Fibroblast of lung (primary cell): ENCODE measurements around the gene PSMD10. TPM values are rescaled to one million over a fixed set of nuclear protein-coding genes. Genes with fewer than 3 reads are reported as not detected.

Source experiments
- DNase-seq, 2 donors: peaks; one replicate each; pipeline versions ENCODE4 v3.0.0 to v3.0.0-alpha.2; 2010; ENCODE audit warnings: low read depth in 2 of 2
- H2AFZ ChIP-seq: 2 replicates; pipeline ENCODE4 v1.5.1; 2012; ENCODE audit warnings: low read length, control low read depth, inconsistent platforms
- H3K27ac ChIP-seq: 2 replicates; pipeline ENCODE4 v1.5.1; 2011; ENCODE audit warnings: low read length, control low read depth; ENCODE audit not compliant: insufficient read depth
- H3K27me3 ChIP-seq: 2 replicates; pipeline ENCODE4 v1.5.1; 2011; ENCODE audit warnings: mild to moderate bottlenecking, low read length; ENCODE audit not compliant: control insufficient read depth, insufficient read depth
- H3K36me3 ChIP-seq: 2 replicates; pipeline ENCODE4 v1.5.1; 2011; ENCODE audit warnings: low read length; ENCODE audit not compliant: control insufficient read depth, insufficient read depth
- H3K4me1 ChIP-seq: 2 replicates; pipeline ENCODE4 v1.5.1; 2011; ENCODE audit warnings: low read length; ENCODE audit not compliant: control insufficient read depth, insufficient read depth; ENCODE audit errors: extremely low read depth
- H3K4me2 ChIP-seq: 2 replicates; pipeline ENCODE4 v1.5.1; 2011; ENCODE audit warnings: low read length, control low read depth; ENCODE audit not compliant: insufficient read depth; ENCODE audit errors: extremely low read depth
- H3K4me3 ChIP-seq, 4 experiments: fragments of 200-600 bp in 1 of 4; sonication (generic) in 1 of 4; replicated peaks in 1 of 4; 2 replicates each; pipeline ENCODE4 v1.5.1; 2011 to 2016; ENCODE audit warnings: low read length in 4 of 4, low read depth in 3 of 4, mild to moderate bottlenecking in 3 of 4, control low read depth in 2 of 4, inconsistent platforms in 1 of 4, mixed read lengths in 1 of 4; ENCODE audit not compliant: insufficient read depth in 1 of 4; ENCODE audit errors: control extremely low read depth in 1 of 4
- H3K79me2 ChIP-seq: 2 replicates; pipeline ENCODE4 v1.5.1; 2012; ENCODE audit warnings: mild to moderate bottlenecking, low read length, inconsistent platforms; ENCODE audit not compliant: control insufficient read depth, insufficient read depth
- H3K9ac ChIP-seq: 2 replicates; pipeline ENCODE4 v1.5.1; 2011; ENCODE audit warnings: mild to moderate bottlenecking, low read length, control low read depth; ENCODE audit not compliant: insufficient read depth
- H3K9me3 ChIP-seq: 2 replicates; pipeline ENCODE4 v1.5.1; 2012; ENCODE audit warnings: low read depth, low read length; ENCODE audit not compliant: control insufficient read depth, insufficient read depth
- H4K20me1 ChIP-seq: 2 replicates; pipeline ENCODE4 v1.5.1; 2011; ENCODE audit warnings: low read length; ENCODE audit not compliant: control insufficient read depth, insufficient read depth; ENCODE audit errors: extremely low read depth
- EZH2 ChIP-seq: IDR thresholded peaks from 2 replicates; pipeline ENCODE4 v1.5.1; 2012; ENCODE audit warnings: low read length, control low read depth, mild to moderate bottlenecking; ENCODE audit errors: missing control alignments
- polyA plus RNA-seq, 2 donors: library from polyadenylated mRNA; depleted of rRNA in 1 of 2; stranded (reverse) in 1 of 2; unstranded in 1 of 2; fragments of >200 nt; gene quantifications; 2 replicates each; pipeline ENCODE4 v1.2.1, GENCODE V29; 2011 to 2012; ENCODE audit warnings: missing spikeins in 1 of 2
- total RNA-seq: library from RNA; depleted of rRNA; stranded (reverse); fragments of >200 nt; gene quantifications from 2 replicates; pipeline ENCODE4 v1.2.1, GENCODE V29; 2014
- TF ChIP-seq, protein P1 (sequence below), 2 donors: IDR thresholded peaks in 1 of 2; conservative IDR thresholded peaks in 1 of 2; 1 replicate in 1 of 2; 2 replicates in 1 of 2; pipeline ENCODE4 v1.5.1; 2011 to 2012; ENCODE audit warnings: low read length in 2 of 2, control low read depth in 1 of 2, inconsistent platforms in 1 of 2, low read depth in 1 of 2, mild to moderate bottlenecking in 1 of 2

Gene PSMD10
- total and polyA plus RNA-seq, 2 donors (not counting 1 experiment from before 2014, with no cell fraction given) = 72.7 to 102 TPM

DNA sequence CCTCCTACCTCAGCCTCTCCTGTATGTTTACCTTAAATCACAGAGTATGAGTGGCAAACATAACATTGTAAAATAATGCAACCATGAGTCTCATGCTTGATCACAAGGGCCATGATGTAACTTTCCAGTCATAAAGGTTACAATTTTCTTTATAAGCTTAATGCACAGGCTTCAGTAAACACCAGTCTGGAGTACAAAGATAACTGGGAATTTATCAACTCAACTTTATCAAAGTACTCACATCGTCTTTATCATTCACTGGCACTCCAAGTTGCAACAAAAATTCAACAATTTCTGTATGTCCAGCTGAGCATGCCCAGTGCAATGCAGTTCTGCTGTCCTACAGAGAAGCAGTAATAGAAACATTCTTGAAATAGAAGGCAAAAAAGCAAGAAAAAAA is 2.8 kb downstream of the PSMD10 start:
- Histone ChIP-seq H3K4me3 (no peak overlapping the region), H3K4me1 (no peaks in the 10 kb centered on the region)

DNA sequence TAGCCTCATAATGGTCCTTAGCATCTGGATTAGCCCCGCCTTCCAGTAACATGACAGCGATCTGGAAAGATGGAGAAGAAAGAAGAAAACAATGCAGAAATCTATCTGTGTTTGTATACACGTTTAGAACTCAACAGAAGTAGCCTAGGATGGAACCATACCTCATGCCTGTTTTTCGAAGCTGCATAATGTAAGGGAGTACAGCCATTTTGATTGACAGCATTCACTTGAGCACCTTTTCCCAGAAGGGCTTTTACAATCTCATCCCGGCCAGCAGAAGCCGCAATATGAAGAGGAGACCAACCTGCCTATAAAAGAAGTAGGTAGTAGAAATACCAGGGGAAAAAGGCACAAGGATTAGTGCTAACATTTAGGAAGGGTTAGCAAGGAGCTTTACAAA is 3.5 kb downstream of the PSMD10 start:
- Histone ChIP-seq H3K9ac (no peak overlapping the region), H3K27me3 (no peaks in the 10 kb centered on the region), H3K27ac (no peak overlapping the region), H3K4me3 (no peak overlapping the region), H3K4me1 (no peaks in the 10 kb centered on the region), H2AFZ (no peak overlapping the region), H3K4me2 (no peak overlapping the region), H3K9me3 (no peaks in the 10 kb centered on the region), H3K79me2 (peaks cover 11% of the 10 kb centered on the region), H4K20me1 (no peaks in the 10 kb centered on the region), H3K36me3 (peaks cover 3% of the 10 kb centered on the region)
- no peak for DNase-seq
- no peak for TF ChIP-seq EZH2
- TF ChIP-seq, protein P1, sequence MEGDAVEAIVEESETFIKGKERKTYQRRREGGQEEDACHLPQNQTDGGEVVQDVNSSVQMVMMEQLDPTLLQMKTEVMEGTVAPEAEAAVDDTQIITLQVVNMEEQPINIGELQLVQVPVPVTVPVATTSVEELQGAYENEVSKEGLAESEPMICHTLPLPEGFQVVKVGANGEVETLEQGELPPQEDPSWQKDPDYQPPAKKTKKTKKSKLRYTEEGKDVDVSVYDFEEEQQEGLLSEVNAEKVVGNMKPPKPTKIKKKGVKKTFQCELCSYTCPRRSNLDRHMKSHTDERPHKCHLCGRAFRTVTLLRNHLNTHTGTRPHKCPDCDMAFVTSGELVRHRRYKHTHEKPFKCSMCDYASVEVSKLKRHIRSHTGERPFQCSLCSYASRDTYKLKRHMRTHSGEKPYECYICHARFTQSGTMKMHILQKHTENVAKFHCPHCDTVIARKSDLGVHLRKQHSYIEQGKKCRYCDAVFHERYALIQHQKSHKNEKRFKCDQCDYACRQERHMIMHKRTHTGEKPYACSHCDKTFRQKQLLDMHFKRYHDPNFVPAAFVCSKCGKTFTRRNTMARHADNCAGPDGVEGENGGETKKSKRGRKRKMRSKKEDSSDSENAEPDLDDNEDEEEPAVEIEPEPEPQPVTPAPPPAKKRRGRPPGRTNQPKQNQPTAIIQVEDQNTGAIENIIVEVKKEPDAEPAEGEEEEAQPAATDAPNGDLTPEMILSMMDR (conservative IDR thresholded peaks at IDR 0.05 in 1 of 2, IDR thresholded peaks at IDR 0.05 in 1 of 2; ENCODE audit: low read depth in 1 of 2, low read length in 2 of 2) = no peak

More for the DNA sequence above, 2.8 kb downstream of the PSMD10 start:
- Histone ChIP-seq H3K27me3 (no peaks in the 10 kb centered on the region), H3K27ac (no peak overlapping the region), H2AFZ (no peak overlapping the region), H3K79me2 (peaks cover 11% of the 10 kb centered on the region), H3K9ac (no peak overlapping the region), H3K36me3 (peaks cover 3% of the 10 kb centered on the region), H3K4me2 (no peak overlapping the region), H4K20me1 (no peaks in the 10 kb centered on the region), H3K9me3 (no peaks in the 10 kb centered on the region)
- no peak for TF ChIP-seq EZH2
- TF ChIP-seq, protein P1 (conservative IDR thresholded peaks at IDR 0.05 in 1 of 2, IDR thresholded peaks at IDR 0.05 in 1 of 2; ENCODE audit: low read depth in 1 of 2, low read length in 2 of 2) = no peak
- DNase-seq = no peak

DNA sequence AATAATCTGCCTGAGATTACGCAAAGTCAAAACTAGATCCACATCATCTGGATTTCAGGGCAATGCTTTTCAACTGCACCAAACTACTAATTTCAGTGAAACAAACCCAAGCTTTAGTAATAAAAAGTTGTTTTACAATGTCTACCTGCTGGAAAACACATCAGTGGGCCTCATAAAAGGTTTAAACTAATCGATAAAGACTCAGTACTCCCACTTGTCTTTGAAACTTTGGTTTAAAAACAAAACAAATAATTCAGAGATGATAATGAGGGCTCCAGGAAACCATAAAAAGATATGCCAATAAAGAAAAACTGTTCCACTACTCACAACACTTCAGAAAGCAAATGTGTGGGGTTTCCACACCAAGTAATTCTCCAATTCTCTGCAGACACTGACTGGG is 10.2 kb downstream of the PSMD10 start:
- DNase-seq = no peak
- TF ChIP-seq, protein P1 (conservative IDR thresholded peaks at IDR 0.05 in 1 of 2, IDR thresholded peaks at IDR 0.05 in 1 of 2; ENCODE audit: low read depth in 1 of 2, low read length in 2 of 2) = no peak
- no peak overlapping the region for H3K9ac ChIP-seq
- H3K4me1 ChIP-seq = no peaks in the 10 kb centered on the region
- H4K20me1 ChIP-seq = no peaks in the 10 kb centered on the region
- H3K27me3 ChIP-seq = no peaks in the 10 kb centered on the region
- no peak overlapping the region for H2AFZ ChIP-seq
- no peaks in the 10 kb centered on the region for H3K9me3 ChIP-seq
- H3K79me2 ChIP-seq = no peaks in the 10 kb centered on the region
- no peaks in the 10 kb centered on the region for H3K36me3 ChIP-seq
- no peak overlapping the region for H3K4me3 ChIP-seq
- H3K4me2 ChIP-seq = no peak overlapping the region
- no peak overlapping the region for H3K27ac ChIP-seq
